Adipose tissue (tissue), 3 donors: ENCODE data around the gene ARHGEF39. TPM values are rescaled to one million over a fixed set of nuclear protein-coding genes. Genes with fewer than 3 reads are reported as not detected.

ENCODE experiments used
- H3K27ac ChIP-seq: one replicate; pipeline ENCODE4 v1.5.1; 2013; ENCODE audit warnings: low read depth, low read length
- WGBS, 3 donors: extraction: QIAGEN DNeasy Blood & Tissue Kit; methylation state at CpG; one replicate each; pipeline ENCODE4 v1.1.7; 2013; 5-methylcytosine and 5-hydroxymethylcytosine counted together
- polyA plus RNA-seq, 3 donors: library from polyadenylated mRNA; stranded (reverse); fragments of 200-250 nt; gene quantifications; one replicate each; pipeline ENCODE4 v1.2.3, GENCODE V29; 2013
- donor health status: healthy with polysubstance abuse.
- donor health status: Bipolar disorder and iron deficiency.
- donor health status: healthy.

The ARHGEF39 gene
- polyA plus RNA-seq, 3 donors: 0.22 to 0.82 (median 0.66) TPM

- WGBS, 3 donors: 17 to 18% (median 17%) methylated on average over 8 of the region's 8 CpGs
These were observed 53.7 kb downstream of the ARHGEF39 start for GRCh38 chr9:35611230-35611797.

GRCh38 chr9:35609820-35610163 is 55.2 kb downstream of the ARHGEF39 start:
- 69 to 83% (median 83%) methylated on average over 13 of the region's 13 CpGs for WGBS, 3 donors
- no peak overlapping the region for H3K27ac ChIP-seq

More at GRCh38 chr9:35611230-35611797, 53.7 kb downstream of the ARHGEF39 start:
- no peak overlapping the region for H3K27ac ChIP-seq

Other genes with a start within 250 kb of the ARHGEF39 start
- 10 to 100 TPM in 2 of 3 donors, 1 to 10 TPM in 1; 5.8 to 18.3 (median 17.1) TPM for gene RUSC2, start 175.1 kb downstream of the ARHGEF39 start, polyA plus RNA-seq
- gene TESK1, start 59.9 kb downstream of the ARHGEF39 start, polyA plus RNA-seq: 10 to 100 TPM; 22.6 to 98.7 (median 59.2) TPM
- 1 to 10 TPM; 1.7 to 3.0 (median 1.8) TPM for gene CD72, start 46.8 kb downstream of the ARHGEF39 start, polyA plus RNA-seq
- gene SIT1, start 14.3 kb downstream of the ARHGEF39 start, polyA plus RNA-seq: 1 to 10 TPM in 2 of 3 donors, under 1 TPM in 1; 0.58 to 3.3 (median 1.0) TPM
- gene RMRP, start 7.2 kb downstream of the ARHGEF39 start, polyA plus RNA-seq: 10 to 100 TPM in 2 of 3 donors, not detected in 1; 37.0 to 41.8 TPM
- gene CCDC107, start 6.9 kb downstream of the ARHGEF39 start, polyA plus RNA-seq: 100 to 1,000 TPM in 1 of 3 donors, 10 to 100 TPM in 2; 35.5 to 121 (median 54.4) TPM
- gene CA9, start 8.7 kb upstream of the ARHGEF39 start, polyA plus RNA-seq: 10 to 100 TPM in 1 of 3 donors, 1 to 10 TPM in 2; 2.2 to 45.4 (median 7.4) TPM
- 100 to 1,000 TPM in 2 of 3 donors, 10 to 100 TPM in 1; 59.0 to 552 (median 253) TPM for gene TPM2, start 24.7 kb upstream of the ARHGEF39 start, polyA plus RNA-seq
- gene TLN1, start 67.0 kb upstream of the ARHGEF39 start, polyA plus RNA-seq: 100 to 1,000 TPM in 2 of 3 donors, 10 to 100 TPM in 1; 72.4 to 310 (median 201) TPM
- gene CREB3, start 67.5 kb upstream of the ARHGEF39 start, polyA plus RNA-seq: 10 to 100 TPM; 23.1 to 37.0 (median 33.0) TPM
- gene GBA2, start 84.0 kb upstream of the ARHGEF39 start, polyA plus RNA-seq: 10 to 100 TPM; 24.0 to 48.8 (median 36.8) TPM
- 10 to 100 TPM in 1 of 3 donors, 1 to 10 TPM in 2; 7.3 to 16.0 (median 9.9) TPM for gene RGP1, start 84.1 kb upstream of the ARHGEF39 start, polyA plus RNA-seq
- gene MSMP, start 89.1 kb upstream of the ARHGEF39 start, polyA plus RNA-seq: under 1 TPM in 2 of 3 donors, not detected in 1; 0.30 to 1.00 TPM
- 10 to 100 TPM in 2 of 3 donors, 1 to 10 TPM in 1; 4.9 to 27.1 (median 18.3) TPM for gene NPR2, start 126.4 kb upstream of the ARHGEF39 start, polyA plus RNA-seq
- under 1 TPM; 0.78 to 0.90 (median 0.80) TPM for gene SPAG8, start 147.1 kb upstream of the ARHGEF39 start, polyA plus RNA-seq
- 100 to 1,000 TPM in 1 of 3 donors, 10 to 100 TPM in 2; 54.7 to 111 (median 63.3) TPM for gene HINT2, start 149.8 kb upstream of the ARHGEF39 start, polyA plus RNA-seq
- under 1 TPM in 1 of 3 donors, not detected in 2; 0.03 TPM for gene FAM221B, start 163.5 kb upstream of the ARHGEF39 start, polyA plus RNA-seq
- gene TMEM8B, start 164.0 kb upstream of the ARHGEF39 start, polyA plus RNA-seq: 1 to 10 TPM; 4.5 to 5.6 (median 5.1) TPM
- gene OR13J1, start 205.2 kb upstream of the ARHGEF39 start, polyA plus RNA-seq: not detected
- 1 to 10 TPM; 3.6 to 9.4 (median 4.1) TPM for gene HRCT1, start 241.0 kb upstream of the ARHGEF39 start, polyA plus RNA-seq
- 10 to 100 TPM in 2 of 3 donors, 1 to 10 TPM in 1; 1.5 to 16.9 (median 14.6) TPM for gene SPAAR, start 244.3 kb upstream of the ARHGEF39 start, polyA plus RNA-seq